Measurements from ENCODE around the gene MED17.

The MED17 gene

DNA sequence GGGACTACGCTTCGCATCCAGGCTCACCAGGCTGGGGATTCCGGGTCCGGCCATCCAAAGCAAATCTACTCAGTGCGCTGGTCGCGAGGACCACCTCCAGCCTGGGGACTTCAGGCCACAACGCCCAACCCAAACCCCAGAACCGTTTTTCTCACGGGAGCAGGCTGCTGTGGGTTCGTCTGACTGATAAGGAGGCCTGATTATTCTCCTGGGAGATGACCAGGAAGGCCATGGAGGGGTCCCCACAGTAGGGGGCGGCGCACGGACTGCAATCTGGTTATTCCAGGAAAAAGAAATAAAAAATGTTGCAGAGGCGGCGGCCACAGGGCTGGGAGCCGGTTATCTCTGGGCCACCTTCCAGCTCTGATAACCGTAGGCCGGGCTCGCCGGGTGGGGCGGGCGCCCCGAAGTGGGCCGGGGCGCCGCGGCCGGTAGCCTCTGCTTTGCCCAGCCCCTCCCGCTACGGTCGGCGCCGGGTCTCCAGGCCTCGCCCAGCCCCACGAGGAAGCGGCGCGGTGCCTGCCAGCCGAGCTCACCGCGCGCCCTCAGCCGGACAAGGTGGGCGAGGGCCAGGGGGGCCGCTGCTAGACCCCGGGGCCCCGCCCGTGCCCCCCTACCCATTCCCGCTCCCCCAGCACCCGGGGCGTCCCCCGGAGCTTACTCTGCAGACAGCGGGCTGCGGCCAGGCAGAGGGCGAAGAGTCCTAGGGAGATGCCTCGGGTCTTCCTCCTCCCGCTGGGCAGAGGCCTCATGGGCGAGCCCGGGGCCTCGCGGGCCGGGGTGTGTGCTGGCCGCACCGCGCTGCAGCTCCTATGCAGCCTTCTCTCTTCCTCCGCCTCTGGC is 65.9 kb downstream of the MED17 start:
- no peaks in the 10 kb centered on the region for H3K36me3 ChIP-seq (ENCODE audit: low read depth)
- no peaks in the 10 kb centered on the region for H3K9me3 ChIP-seq (ENCODE audit: severe bottlenecking)
- no peak overlapping the region for H3K27ac ChIP-seq (ENCODE audit: poor library complexity, severe bottlenecking)
- no peaks in the 10 kb centered on the region for H3K4me1 ChIP-seq (ENCODE audit: insufficient read depth, poor library complexity, severe bottlenecking)
- TF ChIP-seq, protein P1, sequence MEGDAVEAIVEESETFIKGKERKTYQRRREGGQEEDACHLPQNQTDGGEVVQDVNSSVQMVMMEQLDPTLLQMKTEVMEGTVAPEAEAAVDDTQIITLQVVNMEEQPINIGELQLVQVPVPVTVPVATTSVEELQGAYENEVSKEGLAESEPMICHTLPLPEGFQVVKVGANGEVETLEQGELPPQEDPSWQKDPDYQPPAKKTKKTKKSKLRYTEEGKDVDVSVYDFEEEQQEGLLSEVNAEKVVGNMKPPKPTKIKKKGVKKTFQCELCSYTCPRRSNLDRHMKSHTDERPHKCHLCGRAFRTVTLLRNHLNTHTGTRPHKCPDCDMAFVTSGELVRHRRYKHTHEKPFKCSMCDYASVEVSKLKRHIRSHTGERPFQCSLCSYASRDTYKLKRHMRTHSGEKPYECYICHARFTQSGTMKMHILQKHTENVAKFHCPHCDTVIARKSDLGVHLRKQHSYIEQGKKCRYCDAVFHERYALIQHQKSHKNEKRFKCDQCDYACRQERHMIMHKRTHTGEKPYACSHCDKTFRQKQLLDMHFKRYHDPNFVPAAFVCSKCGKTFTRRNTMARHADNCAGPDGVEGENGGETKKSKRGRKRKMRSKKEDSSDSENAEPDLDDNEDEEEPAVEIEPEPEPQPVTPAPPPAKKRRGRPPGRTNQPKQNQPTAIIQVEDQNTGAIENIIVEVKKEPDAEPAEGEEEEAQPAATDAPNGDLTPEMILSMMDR (IDR thresholded peaks at IDR 0.05; ENCODE audit: poor library complexity, severe bottlenecking): no peak
- peak overlapping the region; percentile 13 for H3K4me3 ChIP-seq (ENCODE audit: severe bottlenecking)
- ATAC-seq (ENCODE audit: low read depth): peak; percentile 52; the same call in 2 of the 3 replicates
- no peaks in the 10 kb centered on the region for H3K27me3 ChIP-seq (ENCODE audit: insufficient read depth, poor library complexity, severe bottlenecking)
- no peak for DNase-seq (ENCODE audit: low spot score)

DNA sequence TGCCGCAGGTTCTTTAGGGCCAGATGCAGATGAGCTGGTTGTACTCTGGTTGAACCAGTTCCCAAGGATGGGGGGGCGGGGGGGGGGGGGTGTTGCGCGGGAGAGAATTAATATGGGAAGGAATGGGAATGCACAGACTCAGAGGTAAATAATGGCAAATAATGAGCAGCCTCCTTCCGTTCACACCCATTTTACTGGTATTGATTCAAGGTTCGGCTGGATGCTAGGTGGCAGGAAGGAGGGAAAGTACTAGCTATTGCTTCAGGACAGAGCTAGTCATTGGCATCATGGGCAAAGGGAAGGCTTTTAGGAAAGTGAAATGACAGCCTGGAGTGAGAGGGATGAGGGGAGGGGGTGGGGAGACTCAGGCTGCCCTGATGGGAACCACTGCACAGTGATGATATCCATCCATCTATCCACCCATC is 66.5 kb downstream of the MED17 start, which contains the start of gene VSTM5:
Gene VSTM5, minus strand, starts transcription at position 25 of the 425 bp plus-strand sequence. CDS start 116 bp downstream, outside the sequence.
- no peaks in the 10 kb centered on the region for H3K36me3 ChIP-seq (ENCODE audit: low read depth)
- no peaks in the 10 kb centered on the region for H3K4me1 ChIP-seq (ENCODE audit: insufficient read depth, poor library complexity, severe bottlenecking)
- no peaks in the 10 kb centered on the region for H3K9me3 ChIP-seq (ENCODE audit: severe bottlenecking)
- TF ChIP-seq, protein P1 (IDR thresholded peaks at IDR 0.05; ENCODE audit: poor library complexity, severe bottlenecking): no peak
- ATAC-seq (ENCODE audit: low read depth) (peak; percentile 33; the same call in 2 of the 3 replicates), DNase-seq (ENCODE audit: low spot score) (no peak)
- no peaks in the 10 kb centered on the region for H3K27me3 ChIP-seq (ENCODE audit: insufficient read depth, poor library complexity, severe bottlenecking)
- peak within 1 kb of the TSS; percentile 13 for H3K4me3 ChIP-seq (ENCODE audit: severe bottlenecking)
- no peak within 1 kb of the TSS for H3K27ac ChIP-seq (ENCODE audit: poor library complexity, severe bottlenecking)

DNA sequence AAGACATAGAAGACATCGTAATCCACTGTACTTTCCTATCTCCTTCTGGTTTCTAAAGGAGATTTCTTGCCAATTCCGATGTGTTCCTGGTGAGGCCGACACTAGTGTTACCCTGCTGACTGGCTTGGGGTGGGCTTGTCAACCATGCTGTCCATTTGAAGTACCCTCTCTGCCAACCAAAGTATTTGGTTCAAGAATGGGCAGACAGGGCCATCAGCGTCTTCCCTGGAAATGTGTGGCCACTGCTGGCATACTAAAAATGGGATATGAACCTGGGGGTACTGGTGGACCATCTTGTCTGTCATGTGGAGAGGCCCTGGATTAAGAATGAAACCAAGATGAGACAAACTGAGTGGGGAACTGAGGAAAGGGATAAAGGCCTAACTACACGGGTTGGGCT is 68.2 kb downstream of the MED17 start:
- H3K36me3 ChIP-seq (ENCODE audit: low read depth): no peaks in the 10 kb centered on the region
- no peaks in the 10 kb centered on the region for H3K27me3 ChIP-seq (ENCODE audit: insufficient read depth, poor library complexity, severe bottlenecking)
- H3K27ac ChIP-seq (ENCODE audit: poor library complexity, severe bottlenecking): no peak overlapping the region
- H3K4me1 ChIP-seq (ENCODE audit: insufficient read depth, poor library complexity, severe bottlenecking): no peaks in the 10 kb centered on the region
- ATAC-seq (ENCODE audit: low read depth): no peak
- TF ChIP-seq, protein P1 (IDR thresholded peaks at IDR 0.05; ENCODE audit: poor library complexity, severe bottlenecking): no peak
- H3K4me3 ChIP-seq (ENCODE audit: severe bottlenecking): no peak overlapping the region
- DNase-seq (ENCODE audit: low spot score): no peak
- H3K9me3 ChIP-seq (ENCODE audit: severe bottlenecking): no peaks in the 10 kb centered on the region

DNA sequence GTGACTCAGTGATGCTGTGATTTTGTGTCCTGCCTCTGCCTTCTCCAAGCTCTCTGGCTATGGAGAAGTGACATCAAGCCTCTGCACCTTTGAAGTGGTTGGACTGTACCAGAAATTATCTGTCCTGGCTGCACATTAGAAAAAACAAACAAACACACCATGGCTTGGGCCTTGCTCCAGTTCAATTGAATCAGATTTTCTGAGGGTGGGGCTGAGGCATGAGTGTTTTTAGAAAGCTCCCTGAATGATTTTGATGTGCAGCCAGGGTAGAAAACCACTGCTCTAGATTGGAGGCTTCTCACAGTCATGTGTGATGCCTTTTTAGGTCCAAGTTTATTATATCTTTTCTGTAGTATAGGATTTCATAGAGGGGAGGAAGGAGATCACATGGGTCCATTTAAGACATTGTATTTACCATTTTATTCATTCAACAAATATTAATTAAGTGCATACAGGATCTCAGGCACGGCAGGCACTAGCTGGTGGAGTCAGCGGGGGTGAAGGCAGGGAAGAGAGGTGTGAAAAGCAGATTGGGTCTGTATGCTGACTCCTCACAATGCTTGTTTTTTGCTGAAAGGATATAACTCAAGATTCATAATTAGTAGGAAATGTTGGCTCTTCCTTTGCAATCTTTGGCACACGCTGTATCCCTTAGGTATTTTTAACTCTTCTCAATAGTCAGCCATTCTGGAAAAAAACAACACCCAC is 73.5 kb downstream of the MED17 start:
- Histone ChIP-seq H3K36me3 (ENCODE audit: low read depth) (no peaks in the 10 kb centered on the region), H3K27me3 (ENCODE audit: insufficient read depth, poor library complexity, severe bottlenecking) (no peaks in the 10 kb centered on the region), H3K4me1 (ENCODE audit: insufficient read depth, poor library complexity, severe bottlenecking) (no peaks in the 10 kb centered on the region), H3K4me3 (ENCODE audit: severe bottlenecking) (no peak overlapping the region), H3K27ac (ENCODE audit: poor library complexity, severe bottlenecking) (no peak overlapping the region), H3K9me3 (ENCODE audit: severe bottlenecking) (no peaks in the 10 kb centered on the region)
- TF ChIP-seq, protein P1 (IDR thresholded peaks at IDR 0.05; ENCODE audit: poor library complexity, severe bottlenecking): no peak
- ATAC-seq (ENCODE audit: low read depth) (no peak), DNase-seq (ENCODE audit: low spot score) (no peak)

Data from RWPE2 (cell line).